Sigmoid colon (tissue), 4 donors: ENCODE results near the gene FBXL17.

Source experiments
- CTCF ChIP-seq, 4 experiments: fragments of 450-650 bp in 3 of 4; fragments of 200-600 bp in 1 of 4; IDR thresholded peaks; one replicate each; pipeline ENCODE4 v1.5.1; 2016 to 2019; ENCODE audit warnings: antibody characterized with exemption in 4 of 4, mild to moderate bottlenecking in 3 of 4, moderate library complexity in 2 of 4
- POLR2A ChIP-seq, 2 donors: fragments of 450-650 bp; IDR thresholded peaks; one replicate each; pipeline ENCODE4 v1.6.1; 2016; ENCODE audit warnings: antibody characterized with exemption in 2 of 2, mild to moderate bottlenecking in 2 of 2, moderate library complexity in 2 of 2
- POLR2AphosphoS5 ChIP-seq, 4 donors: sonication (generic); formaldehyde crosslinking; IDR thresholded peaks; one replicate each; pipeline ENCODE4 v1.6.1; 2017; ENCODE audit warnings: antibody characterized with exemption in 4 of 4

GRCh38 chr5:108193021-108193795, 188.7 kb downstream of the FBXL17 start:
- TF ChIP-seq POLR2AphosphoS5 (IDR thresholded peaks at IDR 0.05): no peak
- TF ChIP-seq CTCF (IDR thresholded peaks at IDR 0.05): no peak
- TF ChIP-seq POLR2A (IDR thresholded peaks at IDR 0.05): no peak
